ENCODE measurements around the gene TSR3.

DNA sequence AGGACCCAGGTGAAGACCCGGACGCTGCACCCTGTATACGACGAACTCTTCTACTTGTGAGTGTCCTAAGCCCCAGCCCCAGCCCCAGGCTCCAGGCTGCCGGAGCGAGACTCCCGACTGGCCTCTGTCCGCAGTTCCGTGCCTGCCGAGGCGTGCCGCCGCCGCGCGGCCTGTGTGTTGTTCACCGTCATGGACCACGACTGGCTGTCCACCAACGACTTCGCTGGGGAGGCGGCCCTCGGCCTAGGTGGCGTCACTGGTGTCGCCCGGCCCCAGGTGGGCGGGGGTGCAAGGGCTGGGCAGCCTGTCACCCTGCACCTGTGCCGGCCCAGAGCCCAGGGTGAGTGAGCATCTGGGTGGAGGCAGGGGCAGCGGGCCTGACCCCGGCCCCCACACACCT lies 3.7 kb downstream of the TSR3 start:
- TF ChIP-seq EP300 (IDR thresholded peaks at IDR 0.05) (no peak), POLR2A (IDR thresholded peaks at IDR 0.05) (no peak), POLR2AphosphoS5 (IDR thresholded peaks at IDR 0.05) (no peak)
- TF ChIP-seq, protein P1, sequence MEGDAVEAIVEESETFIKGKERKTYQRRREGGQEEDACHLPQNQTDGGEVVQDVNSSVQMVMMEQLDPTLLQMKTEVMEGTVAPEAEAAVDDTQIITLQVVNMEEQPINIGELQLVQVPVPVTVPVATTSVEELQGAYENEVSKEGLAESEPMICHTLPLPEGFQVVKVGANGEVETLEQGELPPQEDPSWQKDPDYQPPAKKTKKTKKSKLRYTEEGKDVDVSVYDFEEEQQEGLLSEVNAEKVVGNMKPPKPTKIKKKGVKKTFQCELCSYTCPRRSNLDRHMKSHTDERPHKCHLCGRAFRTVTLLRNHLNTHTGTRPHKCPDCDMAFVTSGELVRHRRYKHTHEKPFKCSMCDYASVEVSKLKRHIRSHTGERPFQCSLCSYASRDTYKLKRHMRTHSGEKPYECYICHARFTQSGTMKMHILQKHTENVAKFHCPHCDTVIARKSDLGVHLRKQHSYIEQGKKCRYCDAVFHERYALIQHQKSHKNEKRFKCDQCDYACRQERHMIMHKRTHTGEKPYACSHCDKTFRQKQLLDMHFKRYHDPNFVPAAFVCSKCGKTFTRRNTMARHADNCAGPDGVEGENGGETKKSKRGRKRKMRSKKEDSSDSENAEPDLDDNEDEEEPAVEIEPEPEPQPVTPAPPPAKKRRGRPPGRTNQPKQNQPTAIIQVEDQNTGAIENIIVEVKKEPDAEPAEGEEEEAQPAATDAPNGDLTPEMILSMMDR (IDR thresholded peaks at IDR 0.05), result no peak
